ENCODE results near the gene ABCG2. TPM values are rescaled to one million over a fixed set of nuclear protein-coding genes. Genes with fewer than 3 reads are reported as not detected.

Gene ABCG2
- total RNA-seq, 1 experiment from 2014 or later: 24.6 TPM

DNA sequence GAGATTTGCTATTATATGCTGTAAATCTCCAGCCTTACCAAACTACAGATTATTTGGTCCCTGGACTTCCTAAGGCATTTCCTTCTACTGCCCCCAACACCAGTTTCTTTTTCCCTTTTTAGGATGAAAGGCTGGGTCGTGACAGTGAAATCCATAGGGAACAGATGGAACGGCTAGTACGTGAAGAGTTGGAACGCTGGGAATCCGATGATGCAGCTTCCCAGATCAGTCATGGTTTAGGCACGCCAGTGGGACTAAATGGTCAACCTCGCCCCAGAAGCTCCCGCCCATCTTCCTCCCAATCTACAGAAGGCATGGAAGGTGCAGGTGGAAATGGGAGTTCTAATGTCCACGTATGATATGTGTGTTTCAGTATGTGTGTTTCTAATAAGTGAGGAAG is 83.1 kb downstream of the ABCG2 start:
- no peaks in the 10 kb centered on the region for H3K9me3 ChIP-seq (ENCODE audit: insufficient read depth, low read depth)
- no peak for TF ChIP-seq EZH2 (IDR thresholded peaks at IDR 0.05; ENCODE audit: low read depth)
- TF ChIP-seq, protein P1, sequence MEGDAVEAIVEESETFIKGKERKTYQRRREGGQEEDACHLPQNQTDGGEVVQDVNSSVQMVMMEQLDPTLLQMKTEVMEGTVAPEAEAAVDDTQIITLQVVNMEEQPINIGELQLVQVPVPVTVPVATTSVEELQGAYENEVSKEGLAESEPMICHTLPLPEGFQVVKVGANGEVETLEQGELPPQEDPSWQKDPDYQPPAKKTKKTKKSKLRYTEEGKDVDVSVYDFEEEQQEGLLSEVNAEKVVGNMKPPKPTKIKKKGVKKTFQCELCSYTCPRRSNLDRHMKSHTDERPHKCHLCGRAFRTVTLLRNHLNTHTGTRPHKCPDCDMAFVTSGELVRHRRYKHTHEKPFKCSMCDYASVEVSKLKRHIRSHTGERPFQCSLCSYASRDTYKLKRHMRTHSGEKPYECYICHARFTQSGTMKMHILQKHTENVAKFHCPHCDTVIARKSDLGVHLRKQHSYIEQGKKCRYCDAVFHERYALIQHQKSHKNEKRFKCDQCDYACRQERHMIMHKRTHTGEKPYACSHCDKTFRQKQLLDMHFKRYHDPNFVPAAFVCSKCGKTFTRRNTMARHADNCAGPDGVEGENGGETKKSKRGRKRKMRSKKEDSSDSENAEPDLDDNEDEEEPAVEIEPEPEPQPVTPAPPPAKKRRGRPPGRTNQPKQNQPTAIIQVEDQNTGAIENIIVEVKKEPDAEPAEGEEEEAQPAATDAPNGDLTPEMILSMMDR (conservative IDR thresholded peaks at IDR 0.05): no peak
- no peak overlapping the region for H3K27ac ChIP-seq
- H3F3A ChIP-seq (ENCODE audit: insufficient read depth, low read depth): no peaks in the 10 kb centered on the region
- ChIA-PET CTCF (no interaction called here), POLR2A (ENCODE audit: unreplicated experiment) (no interaction called here)
- no peak overlapping the region for H3K4me3 ChIP-seq
- no peaks in the 10 kb centered on the region for H3K27me3 ChIP-seq (ENCODE audit: insufficient read depth, low read depth)
- no peaks in the 10 kb centered on the region for H4K20me1 ChIP-seq (ENCODE audit: insufficient read depth)
- H3K79me2 ChIP-seq (ENCODE audit: low read depth): no peaks in the 10 kb centered on the region
- H3K4me1 ChIP-seq (replicated peaks; ENCODE audit: insufficient read depth): no peaks in the 10 kb centered on the region
- no peaks in the 10 kb centered on the region for H3K36me3 ChIP-seq (ENCODE audit: low read depth)
- intact Hi-C loops (cut with micrococcal nuclease; ENCODE audit: unreplicated experiment): no loop called here
- H3K9me2 ChIP-seq (ENCODE audit: insufficient read depth): no peaks in the 10 kb centered on the region
- DNase-seq: no peak
- H2AFZ ChIP-seq: no peak overlapping the region
- no TSS peak for BruUV-seq (replicated peaks)
- H3K4me2 ChIP-seq: no peak overlapping the region

- CTCF ChIA-PET: no interaction called here
These were observed 88.4 kb downstream of the ABCG2 start for GRCh38 chr4:88070031-88070430.

DNA sequence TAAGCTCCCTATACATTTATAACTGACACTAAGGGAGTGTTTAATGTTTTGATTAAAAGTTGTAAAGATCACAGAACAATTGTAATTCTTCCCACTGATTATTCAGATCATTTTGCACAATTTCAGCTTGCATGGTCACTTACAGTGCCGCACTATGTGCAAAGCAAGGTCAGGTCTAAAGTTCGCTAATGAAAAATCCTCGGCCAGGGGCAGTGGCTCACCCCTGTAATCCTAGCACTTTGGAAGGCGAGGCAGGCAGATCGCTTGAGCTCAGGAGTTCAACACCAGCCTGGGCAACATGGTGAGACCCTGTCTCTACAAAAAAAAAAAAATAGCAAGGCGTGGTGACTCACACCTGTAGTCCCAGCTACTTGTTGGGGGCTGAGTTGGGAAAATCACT is 94.0 kb downstream of the ABCG2 start:
- Histone ChIP-seq H3F3A (ENCODE audit: insufficient read depth, low read depth) (no peaks in the 10 kb centered on the region), H3K9me2 (ENCODE audit: insufficient read depth) (no peaks in the 10 kb centered on the region), H3K79me2 (ENCODE audit: low read depth) (no peaks in the 10 kb centered on the region), H3K4me2 (no peak overlapping the region), H2AFZ (no peak overlapping the region), H3K27me3 (ENCODE audit: insufficient read depth, low read depth) (no peaks in the 10 kb centered on the region), H3K4me3 (no peak overlapping the region), H3K27ac (no peak overlapping the region), H4K20me1 (ENCODE audit: insufficient read depth) (no peaks in the 10 kb centered on the region), H3K36me3 (ENCODE audit: low read depth) (no peaks in the 10 kb centered on the region), H3K9me3 (ENCODE audit: insufficient read depth, low read depth) (no peaks in the 10 kb centered on the region), H3K4me1 (replicated peaks; ENCODE audit: insufficient read depth) (no peaks in the 10 kb centered on the region)
- intact Hi-C loops (cut with micrococcal nuclease; ENCODE audit: unreplicated experiment): no loop called here
- CTCF ChIA-PET: no interaction called here
- BruUV-seq (replicated peaks): no TSS peak
- TF ChIP-seq EZH2 (IDR thresholded peaks at IDR 0.05; ENCODE audit: low read depth): no peak
- TF ChIP-seq, protein P1 (conservative IDR thresholded peaks at IDR 0.05): no peak
- POLR2A ChIA-PET (ENCODE audit: unreplicated experiment): no interaction called here
- DNase-seq: no peak

More at GRCh38 chr4:88070031-88070430, 88.4 kb downstream of the ABCG2 start:
- Histone ChIP-seq H3K9me3 (ENCODE audit: insufficient read depth, low read depth) (no peaks in the 10 kb centered on the region), H2AFZ (no peak overlapping the region), H3K79me2 (ENCODE audit: low read depth) (no peaks in the 10 kb centered on the region), H3K4me1 (replicated peaks; ENCODE audit: insufficient read depth) (no peaks in the 10 kb centered on the region), H3K27ac (no peak overlapping the region), H3K4me3 (no peak overlapping the region), H3F3A (ENCODE audit: insufficient read depth, low read depth) (no peaks in the 10 kb centered on the region), H4K20me1 (ENCODE audit: insufficient read depth) (no peaks in the 10 kb centered on the region), H3K4me2 (no peak overlapping the region), H3K36me3 (ENCODE audit: low read depth) (no peaks in the 10 kb centered on the region), H3K27me3 (ENCODE audit: insufficient read depth, low read depth) (no peaks in the 10 kb centered on the region), H3K9me2 (ENCODE audit: insufficient read depth) (no peaks in the 10 kb centered on the region)
- BruUV-seq (replicated peaks): no TSS peak
- intact Hi-C loops (cut with micrococcal nuclease; ENCODE audit: unreplicated experiment): no loop called here
- DNase-seq: no peak
- TF ChIP-seq, protein P1 (conservative IDR thresholded peaks at IDR 0.05): no peak
- no peak for TF ChIP-seq EZH2 (IDR thresholded peaks at IDR 0.05; ENCODE audit: low read depth)
- POLR2A ChIA-PET (ENCODE audit: unreplicated experiment): interaction anchor here (0.6 kb wide), 1 partner anchor 128 kb away, joined by 4 read pairs; no protein-coding TSS in a partner anchor

All from PC-9 (cell line).